Measurements from ENCODE around the gene KLRC4.
"Not testable (repeated sequence)": the region's sequence is repeated elsewhere in the genome, so short reads cannot be mapped to it uniquely, and the experiment has no call there.

KLRC4 gene

GRCh38 chr12:10368206-10369171 is 41.1 kb downstream of the KLRC4 start:
- DNase-seq (ENCODE audit: low read depth in 2 of 2): no peak

GRCh38 chr12:10367714-10368113 is 41.8 kb downstream of the KLRC4 start:
- not testable (repeated sequence) for DNase-seq (ENCODE audit: low read depth in 2 of 2)

GRCh38 chr12:10366875-10367274 is 42.7 kb downstream of the KLRC4 start:
- DNase-seq (ENCODE audit: low read depth in 2 of 2): no peak

GRCh38 chr12:10365696-10366405 is 43.7 kb downstream of the KLRC4 start:
- DNase-seq (ENCODE audit: low read depth in 2 of 2): no peak

DNA sequence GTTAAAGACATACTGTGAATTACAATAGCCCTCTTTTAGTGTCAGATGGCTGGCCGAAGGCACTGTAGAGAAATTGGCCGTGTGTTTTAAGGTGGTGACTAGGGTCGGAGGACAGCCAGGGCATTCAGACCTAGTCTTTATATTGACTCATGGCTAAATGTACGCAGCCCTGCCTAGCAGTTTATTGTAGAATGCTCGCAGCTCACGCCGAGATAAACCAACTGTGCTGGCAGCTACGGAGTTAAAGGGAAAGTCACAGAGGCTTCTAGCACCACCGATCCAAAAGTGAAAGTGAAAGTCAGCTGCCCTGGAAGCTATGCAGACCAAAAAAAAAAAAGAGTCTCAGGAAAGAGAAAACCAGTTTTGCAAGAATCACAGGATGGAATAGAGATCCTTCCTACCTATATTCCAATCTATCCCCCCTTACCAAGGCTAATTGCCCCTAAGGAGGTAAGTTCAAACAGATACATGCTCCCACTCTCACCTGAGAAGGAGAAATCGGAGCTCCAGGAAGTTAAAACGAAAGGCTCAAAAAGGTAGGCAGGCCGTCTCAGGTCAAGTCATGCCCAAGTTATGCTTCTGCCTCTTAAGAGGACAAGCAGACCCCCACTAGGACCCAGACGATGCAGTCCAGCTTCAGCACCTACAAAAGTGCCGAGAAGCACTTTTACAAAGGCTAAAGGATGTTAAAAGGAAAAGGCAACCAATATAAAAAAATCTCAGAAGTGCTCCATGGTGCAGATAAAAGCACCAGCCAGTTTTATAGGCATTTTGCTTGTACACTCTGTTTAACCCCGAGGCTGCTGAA is 44.5 kb downstream of the KLRC4 start:
- peak in 1 of 2 donors; percentile 44 for DNase-seq (ENCODE audit: low read depth in 2 of 2)

DNA sequence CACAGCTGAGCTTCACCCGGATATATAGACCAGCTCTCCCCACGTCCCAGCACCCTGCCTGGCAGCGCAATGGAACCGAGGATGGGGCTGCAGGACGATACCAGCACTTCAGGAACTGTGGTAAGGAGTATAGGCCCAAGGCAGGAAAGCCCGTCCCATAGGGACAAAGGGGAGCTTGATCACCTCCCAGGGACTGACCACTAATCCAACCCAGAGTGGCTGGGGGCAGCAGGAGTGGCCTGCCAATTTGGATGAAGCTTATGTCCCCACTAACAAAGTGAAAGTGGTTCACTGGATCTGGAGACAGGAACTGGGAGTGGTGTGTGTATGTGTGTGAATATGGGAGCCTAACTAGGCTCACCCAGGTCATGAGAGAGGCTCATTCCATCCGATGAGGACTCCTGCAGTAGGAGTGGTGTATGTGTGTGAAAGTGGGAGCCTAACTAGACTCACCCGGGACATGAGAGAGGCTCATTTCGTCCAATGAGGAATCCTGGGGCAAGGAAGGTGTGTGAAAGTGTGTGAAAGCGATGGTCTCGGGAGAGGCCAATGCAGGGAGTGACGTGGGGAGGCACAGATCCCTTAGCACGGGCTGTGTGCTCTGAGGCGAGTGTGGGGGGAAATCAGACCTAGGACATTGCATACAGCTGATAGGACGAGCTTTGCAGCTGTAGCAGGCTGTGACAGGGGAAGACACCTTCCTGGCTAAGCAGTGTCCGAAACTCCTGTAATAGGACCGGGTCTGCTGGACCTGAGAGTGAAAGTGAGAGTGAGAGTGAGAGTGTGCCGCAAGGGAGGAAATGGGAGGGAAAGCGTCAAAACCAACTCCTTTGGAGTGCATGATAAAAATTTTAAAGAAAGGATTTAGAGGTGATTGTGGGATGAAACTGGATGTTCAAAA is 45.4 kb downstream of the KLRC4 start:
- no peak for DNase-seq (ENCODE audit: low read depth in 2 of 2)

DNA sequence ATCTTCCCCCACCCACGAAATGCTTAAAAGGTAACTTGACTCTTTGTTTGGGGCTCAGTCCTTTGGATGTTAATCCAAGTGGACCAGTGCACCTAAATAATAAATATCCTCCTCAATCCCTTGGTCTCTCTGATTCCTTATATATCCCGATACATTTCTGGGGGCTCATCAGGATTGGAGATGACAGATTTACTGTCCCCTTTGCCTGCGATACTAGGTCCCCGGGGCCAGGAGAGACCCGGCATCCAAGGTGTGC is 46.0 kb downstream of the KLRC4 start:
- DNase-seq (ENCODE audit: low read depth in 2 of 2): no peak

GRCh38 chr12:10362828-10363657 is 46.5 kb downstream of the KLRC4 start:
- DNase-seq (ENCODE audit: low read depth in 2 of 2): no peak

GRCh38 chr12:10362325-10362724 is 47.2 kb downstream of the KLRC4 start:
- no peak for DNase-seq (ENCODE audit: low read depth in 2 of 2)

DNA sequence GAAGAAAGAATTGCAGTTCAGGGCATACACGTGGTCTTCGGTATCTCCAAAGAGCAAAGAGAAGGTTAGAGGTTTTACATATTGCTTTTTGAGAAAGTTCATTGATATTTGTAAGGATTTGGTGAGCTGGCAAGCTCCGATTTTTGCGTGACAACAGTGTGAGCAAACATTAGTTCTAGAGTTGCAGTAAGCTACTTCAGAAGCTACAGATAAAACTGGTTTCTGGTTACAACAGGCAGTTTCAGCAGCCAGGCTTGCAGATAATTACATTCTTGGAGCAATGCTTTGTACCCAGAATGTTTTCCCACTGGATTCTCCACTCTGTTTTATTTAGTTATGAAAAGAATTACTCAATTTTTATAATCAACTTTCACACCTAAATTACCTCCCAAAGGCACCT is 47.9 kb downstream of the KLRC4 start:
- no peak for DNase-seq (ENCODE audit: low read depth in 2 of 2)

GRCh38 chr12:10361084-10361483 is 48.5 kb downstream of the KLRC4 start:
- DNase-seq (ENCODE audit: low read depth in 2 of 2): no peak

DNA sequence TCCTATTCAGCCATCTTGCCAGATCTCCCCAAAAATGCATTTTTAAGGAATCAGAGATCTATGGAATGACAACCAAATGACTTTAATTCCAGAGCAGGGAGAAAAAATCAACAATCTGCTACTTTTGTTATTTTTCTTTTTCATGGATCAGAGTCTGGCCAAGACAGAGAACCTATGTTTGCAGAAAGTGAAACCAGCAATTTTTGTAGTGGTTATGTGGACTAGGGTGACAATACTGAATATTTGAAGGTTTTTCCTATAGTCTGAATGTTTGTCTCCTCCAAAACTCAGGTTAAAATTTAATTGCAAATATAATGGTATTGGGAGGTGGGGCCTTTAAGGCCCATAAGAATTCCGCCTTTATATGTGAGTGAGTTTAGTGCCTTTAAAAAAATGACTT is 50.6 kb downstream of the KLRC4 start:
- DNase-seq (ENCODE audit: low read depth in 2 of 2): no peak

DNA sequence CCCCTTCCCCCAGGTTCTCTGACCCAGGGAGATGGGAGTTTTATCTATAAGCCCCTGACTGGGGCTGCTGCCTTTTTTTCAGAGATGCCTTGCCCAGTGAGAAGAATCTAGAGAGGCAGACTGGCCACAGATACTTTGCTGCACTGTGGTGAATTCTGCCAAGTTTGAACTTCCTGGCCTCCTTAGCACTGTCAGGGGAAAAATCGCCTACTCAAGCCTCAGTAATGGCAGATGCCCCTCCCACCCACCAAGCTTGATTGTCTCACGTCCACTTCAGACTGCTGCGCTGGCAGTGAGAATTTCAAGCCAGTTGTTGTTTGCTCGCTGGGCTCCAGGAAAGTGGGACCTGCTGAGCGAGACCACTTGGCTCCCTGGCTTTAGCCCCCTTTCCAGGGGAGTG is 51.4 kb downstream of the KLRC4 start:
- no peak for DNase-seq (ENCODE audit: low read depth in 2 of 2)

Data from stimulated activated CD4-positive, alpha-beta T cell treated with anti-CD3 and anti-CD28 coated beads, Interleukin-15, amount 100 ng/mL, for 48 hours (primary cell).